GM12874 (cell line): ENCODE data around the gene RORB.

ENCODE experiments used
- CTCF ChIP-seq: IDR thresholded peaks from 2 replicates; pipeline ENCODE4 v1.5.1; 2011; ENCODE audit warnings: low read depth, mild to moderate bottlenecking, control low read depth, low read length, moderate library complexity; ENCODE audit not compliant: insufficient read depth

RORB gene

GRCh38 chr9:74736646-74737045 lies 239.5 kb downstream of the RORB start:
- no peak for TF ChIP-seq CTCF

GRCh38 chr9:74742191-74742790 lies 245.2 kb downstream of the RORB start:
- no peak for TF ChIP-seq CTCF
